Measurements from ENCODE around the gene SIRT7.

SIRT7 gene

DNA sequence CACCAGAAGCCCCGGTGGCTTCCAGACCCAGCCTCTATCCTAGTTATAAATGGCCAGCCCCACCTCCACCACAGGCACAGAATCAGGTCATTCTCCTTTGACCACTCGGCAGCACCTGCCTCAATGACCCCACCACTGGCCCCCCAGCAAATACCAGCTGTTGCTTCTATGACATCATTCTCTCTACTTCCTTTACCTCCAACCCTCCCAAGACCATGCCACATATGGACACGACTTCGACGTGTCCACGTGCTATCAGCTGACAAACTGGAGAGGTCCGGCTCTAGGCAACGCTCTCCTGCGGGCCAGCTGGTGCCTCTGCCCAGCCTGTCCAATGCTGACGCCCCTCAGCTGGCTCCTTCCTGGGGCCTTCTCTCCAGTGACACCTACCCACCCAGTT, 32.5 kb downstream of the SIRT7 start:
- DNase-seq (ENCODE audit: low read depth) = no peak

DNA sequence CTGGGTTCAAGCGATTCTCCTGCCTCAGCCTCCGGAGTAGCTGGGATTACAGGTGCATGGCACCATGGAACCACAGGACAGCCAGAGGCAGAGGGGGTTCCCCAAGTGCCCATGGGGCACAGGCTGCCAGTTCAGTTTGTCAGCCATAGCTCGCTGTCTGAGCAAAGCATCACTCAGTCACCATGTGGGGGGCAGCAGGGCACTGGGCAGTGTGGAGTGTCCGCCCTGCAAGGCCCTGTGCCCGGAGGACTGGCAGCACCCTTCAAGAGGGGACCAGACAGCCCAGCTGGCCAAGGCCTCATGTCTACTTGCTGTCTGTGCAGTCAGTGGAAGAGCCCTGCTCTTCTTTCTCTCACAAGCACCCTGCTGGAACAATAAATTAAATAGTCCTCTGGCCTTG, 33.0 kb downstream of the SIRT7 start:
- DNase-seq (ENCODE audit: low read depth) = no peak

DNA sequence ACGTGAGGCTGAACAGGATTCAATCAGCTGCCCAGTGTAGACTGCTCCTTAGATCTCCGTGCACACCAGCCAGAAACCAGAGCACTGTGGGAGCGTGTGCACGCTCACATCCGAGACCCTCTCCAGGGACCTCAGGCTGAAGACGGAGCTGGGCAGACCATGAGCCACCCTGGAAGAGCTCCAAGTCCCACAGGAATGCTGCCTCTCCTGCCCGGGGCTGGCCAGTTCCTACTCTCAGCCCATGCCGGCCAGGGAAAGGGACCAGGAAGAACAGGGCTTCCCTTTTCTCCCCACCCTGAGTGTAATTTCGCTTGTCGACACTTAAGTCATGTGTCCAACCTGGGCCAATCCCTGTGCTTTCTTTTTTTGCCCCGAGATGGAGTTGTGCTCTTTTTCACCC, 33.5 kb downstream of the SIRT7 start:
- no peak for DNase-seq (ENCODE audit: low read depth)

DNA sequence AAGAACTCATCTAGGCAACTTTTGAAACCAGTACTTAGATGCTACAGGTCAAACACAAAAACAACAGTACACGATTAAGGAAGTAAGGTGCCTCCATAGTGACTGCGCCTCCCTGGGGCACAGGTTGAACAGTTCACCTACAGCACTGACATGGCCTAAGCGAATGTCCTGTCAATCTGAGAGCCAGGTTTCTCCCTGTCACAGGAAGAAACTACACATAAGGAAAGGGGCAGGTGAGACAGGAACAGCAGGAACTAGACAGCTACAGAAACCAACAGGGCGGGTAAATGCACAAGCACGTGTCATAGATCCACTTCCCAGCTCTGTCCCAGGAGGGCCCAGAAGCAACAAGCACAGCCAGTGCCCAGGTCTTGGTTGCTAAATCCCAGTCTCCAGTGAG, 38.9 kb downstream of the SIRT7 start:
- no peak for DNase-seq (ENCODE audit: low read depth)

DNA sequence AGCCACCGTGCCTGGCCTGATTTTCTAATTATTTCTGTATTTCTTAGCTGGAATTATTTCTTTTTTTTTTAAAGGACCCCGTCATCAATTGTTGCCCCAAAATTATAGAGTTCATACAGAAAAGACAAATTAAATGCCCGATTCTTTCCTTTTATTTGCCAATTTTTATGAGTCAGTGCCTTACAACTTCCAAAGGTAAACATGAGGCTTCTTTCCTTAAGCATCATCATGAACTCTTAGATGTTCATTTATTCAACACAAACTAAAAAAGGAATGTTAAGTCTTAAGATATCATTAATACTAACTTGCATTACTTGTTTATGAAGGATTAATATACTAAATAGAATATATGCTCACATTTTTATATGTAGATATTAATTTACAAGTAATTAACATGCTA, 39.7 kb downstream of the SIRT7 start:
- no peak for DNase-seq (ENCODE audit: low read depth)

DNA sequence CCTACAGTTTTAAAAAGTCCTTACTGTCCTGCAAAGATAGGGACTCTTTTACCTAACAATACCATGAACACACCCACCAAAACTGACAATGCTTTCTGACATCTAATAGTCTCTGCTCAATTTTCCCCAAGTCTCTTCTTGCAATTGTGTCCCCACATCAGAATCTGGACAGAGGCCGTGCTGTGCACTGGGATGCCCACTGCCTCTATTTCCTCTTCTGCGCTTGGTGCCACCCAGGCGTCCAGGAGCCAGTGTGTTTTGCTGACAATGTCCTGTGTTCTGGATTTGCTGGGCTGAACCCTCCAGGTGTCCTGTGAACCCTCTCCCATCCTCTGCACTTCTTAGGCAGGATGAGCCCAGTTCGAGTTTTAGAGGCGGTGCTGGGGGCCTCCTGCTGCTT, 40.4 kb downstream of the SIRT7 start:
- DNase-seq (ENCODE audit: low read depth) = no peak

DNA sequence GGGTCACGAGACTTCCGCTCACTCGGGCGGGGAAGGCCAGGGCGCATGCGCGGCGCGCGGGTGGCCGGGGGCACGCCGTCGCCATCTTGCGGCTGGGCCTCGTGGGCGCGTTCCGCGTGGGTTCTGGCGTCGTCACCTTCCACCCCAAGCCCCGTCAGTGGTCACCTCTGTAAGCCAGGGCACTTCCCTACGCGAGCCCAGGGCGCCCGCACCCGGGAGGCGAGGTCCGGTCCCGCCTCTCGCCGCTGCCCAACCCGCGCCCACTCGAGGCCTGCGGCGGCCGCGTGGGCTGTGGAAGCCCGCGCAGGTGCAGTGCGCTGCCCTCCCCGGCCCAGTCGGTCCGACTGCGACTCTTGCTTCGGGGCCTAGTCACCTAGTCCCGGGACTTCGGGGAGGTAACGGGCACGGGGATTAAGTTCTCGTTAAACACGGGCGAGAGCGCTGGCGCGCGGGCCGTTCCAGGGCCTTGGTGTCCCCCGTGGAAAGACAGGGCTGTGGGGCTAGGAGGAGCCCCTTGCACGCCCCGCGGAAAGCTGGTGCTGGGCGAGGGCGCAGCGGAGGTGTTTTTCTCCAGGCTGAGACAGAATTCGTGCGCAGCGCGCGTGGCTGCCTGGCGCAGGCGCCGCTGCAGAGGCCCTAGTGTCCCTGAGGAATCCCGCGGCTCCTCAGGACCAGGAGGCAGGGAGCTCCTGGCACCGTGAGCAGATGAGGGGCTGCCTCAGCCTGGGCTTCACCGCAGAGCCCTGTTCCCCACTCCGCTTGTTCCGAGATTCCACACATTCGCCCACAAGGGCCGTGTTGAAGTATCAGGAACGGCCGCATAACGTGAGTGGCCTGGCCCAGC, 46.4 kb downstream of the SIRT7 start:
- peak; percentile 90 for DNase-seq (ENCODE audit: low read depth)

DNA sequence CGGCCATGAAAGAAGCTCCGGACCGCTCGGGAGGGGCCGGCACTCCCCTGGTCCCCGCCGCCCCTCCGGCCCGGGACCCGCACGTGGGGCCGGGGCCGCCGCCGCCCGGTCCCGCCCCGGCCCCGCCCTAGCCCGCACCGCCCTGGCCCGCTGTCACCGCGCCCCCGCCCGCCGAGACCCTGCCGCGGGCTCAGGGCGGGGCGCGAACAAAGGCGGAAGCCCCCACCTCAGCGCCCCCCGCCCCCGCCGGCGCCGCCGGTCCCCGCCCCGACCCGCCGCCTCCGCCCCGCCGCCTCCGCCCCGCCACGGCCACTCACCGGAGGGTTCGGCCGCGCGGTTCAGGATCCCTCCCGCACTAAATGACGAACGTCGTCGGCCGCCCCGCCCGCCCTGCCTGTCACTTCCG, 47.0 kb downstream of the SIRT7 start, which contains the start of gene ARHGDIA:
Gene ARHGDIA, minus strand, starts transcription at position 357 of the 406 bp plus-strand sequence. CDS start 1,407 bp downstream, outside the sequence.
- DNase-seq (ENCODE audit: low read depth) = no peak

DNA sequence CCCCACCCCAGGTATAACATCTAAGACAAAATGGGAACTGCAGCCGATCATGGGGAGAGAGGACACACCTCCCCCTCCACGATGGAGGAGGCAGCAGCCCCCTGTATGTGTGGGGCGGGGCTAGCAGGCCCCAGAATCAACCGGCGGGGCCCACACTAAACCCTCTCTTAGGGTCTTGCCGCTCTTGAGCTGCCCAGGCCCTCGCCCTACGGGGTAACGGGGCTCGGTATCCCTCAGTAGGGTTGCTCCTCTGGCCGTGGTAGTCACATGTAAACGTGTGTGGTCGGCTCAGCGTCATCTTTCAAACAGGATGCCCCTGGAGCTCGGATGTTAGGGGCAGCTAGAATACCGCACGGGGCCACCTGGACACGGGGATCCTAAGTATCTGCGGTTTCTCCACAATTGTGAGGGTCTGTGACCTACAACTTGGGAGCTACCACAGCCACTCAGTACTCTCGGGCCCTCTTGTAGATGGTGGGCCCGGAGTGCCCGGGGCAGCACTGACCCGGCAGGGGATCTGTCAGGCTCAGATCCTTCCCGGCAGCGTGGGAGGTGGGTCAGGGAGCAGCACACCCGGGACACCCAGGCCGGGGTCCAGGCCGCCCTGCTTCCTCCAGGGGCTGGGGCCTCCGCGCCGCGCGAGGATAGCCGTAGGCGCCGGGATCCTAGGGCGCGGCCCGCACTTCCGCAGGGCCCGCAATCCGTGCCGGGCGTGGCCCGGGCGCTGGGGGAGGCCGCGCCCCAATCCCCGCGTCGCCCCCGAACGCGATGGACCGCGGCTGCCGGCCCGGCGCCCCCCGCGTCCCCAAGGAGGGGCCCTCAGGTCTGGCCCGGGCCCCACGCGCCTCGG, 47.6 kb downstream of the SIRT7 start:
- peak; percentile 63 for DNase-seq (ENCODE audit: low read depth)

DNA sequence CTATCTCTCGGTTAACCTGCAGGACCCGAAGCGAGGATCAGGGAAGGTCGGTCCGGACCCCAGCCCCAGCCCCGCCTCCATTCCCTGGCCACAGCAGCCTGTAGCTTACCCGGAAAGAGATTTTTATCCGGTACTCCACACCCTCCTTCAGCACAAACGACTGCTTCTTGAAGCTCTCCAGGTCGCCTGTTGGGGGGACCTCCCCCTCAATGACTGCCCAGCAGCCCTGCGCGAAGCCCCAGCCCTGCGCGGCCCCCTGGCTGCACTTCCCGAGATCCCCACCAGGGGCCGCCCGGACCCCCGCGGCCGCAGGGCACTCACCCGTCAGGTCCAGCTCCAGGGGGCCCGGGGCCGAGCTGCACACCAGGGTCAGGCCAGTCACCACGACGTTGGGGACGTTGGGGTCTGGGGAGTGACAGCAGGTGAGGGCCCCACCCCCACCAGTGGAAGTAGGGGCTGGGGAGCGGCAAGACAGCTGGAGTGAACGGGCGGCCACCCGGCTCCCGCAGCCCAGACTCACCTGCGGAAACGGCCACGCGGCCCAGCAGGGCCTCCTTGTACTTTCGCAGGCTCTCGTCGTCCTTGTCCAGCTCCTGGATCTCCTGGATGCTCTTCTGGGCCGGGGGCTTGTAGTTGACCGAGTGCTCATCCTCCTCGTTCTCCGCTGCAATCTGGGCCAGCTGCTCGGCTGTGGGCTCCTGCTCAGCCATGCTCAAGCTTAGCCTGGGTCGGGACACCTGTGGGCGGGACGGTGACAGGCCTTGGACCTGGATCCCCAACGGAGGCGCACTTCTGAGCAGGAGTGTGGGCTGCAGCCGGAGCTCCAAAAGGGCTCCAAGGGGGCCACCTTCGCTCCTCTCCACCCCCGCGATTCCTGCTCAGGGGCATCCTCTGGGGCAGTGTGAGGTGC, 48.5 kb downstream of the SIRT7 start:
- peak; percentile 49 for DNase-seq (ENCODE audit: low read depth)

DNA sequence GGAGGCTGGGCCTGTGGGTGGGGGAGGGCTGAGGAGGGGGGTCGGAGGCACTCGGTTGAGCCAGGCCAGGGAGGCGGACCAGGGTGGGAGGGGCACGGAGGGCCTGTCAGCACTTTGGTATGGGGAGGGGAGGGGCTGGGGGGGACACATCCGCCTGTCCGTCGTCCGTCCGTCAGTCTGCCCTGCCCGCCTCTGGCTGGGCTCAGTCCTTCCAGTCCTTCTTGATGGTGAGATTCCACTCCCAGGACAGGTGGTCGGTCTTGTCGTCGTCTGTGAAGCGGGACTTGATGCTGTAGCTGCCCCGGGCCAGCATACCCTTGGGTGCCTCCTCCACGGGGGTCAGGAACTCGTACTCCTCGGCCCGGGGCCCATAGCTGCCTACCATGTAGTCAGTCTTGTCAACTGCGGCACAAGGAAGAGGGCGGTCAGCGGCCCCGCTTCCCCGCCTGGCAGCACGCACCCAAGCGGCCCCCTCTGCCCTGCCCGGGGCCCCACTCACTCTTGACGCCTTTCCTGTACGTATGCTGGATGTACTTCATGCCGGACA, 49.2 kb downstream of the SIRT7 start:
- DNase-seq (ENCODE audit: low read depth) = peak; percentile 96

DNA sequence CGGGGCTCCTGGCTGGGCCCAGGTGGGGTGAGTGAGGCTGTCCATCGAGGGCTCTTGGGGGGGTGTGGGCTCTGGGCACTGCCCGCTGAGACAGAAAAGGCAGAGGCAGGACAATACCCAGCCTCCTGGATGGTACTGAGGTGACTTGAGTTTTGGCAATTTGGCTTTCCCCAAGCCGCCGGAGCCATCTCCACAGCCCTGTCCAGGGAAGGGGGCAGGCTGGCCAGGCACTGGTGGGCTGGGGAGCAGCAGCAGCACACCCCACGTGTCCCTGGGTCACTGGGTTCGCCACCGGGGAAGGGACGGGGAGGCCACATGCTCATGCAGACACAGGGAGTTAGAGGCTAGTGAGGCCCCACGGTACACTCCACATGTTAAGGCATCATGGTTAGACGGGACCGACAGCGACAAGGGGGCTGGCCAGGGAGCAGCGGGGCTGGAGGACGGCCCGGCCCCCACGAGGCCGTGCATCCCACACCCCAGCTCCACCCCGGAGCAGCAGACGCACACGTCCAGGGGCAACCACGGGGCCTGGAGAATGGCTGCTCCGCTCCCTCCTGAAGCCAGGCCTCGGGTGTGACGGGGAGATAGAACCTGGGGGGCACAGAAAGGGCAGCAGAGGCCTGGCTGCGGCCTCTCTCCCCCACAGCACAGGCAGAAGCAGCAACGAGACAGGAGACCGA, 49.8 kb downstream of the SIRT7 start:
- no peak for DNase-seq (ENCODE audit: low read depth)

DNA sequence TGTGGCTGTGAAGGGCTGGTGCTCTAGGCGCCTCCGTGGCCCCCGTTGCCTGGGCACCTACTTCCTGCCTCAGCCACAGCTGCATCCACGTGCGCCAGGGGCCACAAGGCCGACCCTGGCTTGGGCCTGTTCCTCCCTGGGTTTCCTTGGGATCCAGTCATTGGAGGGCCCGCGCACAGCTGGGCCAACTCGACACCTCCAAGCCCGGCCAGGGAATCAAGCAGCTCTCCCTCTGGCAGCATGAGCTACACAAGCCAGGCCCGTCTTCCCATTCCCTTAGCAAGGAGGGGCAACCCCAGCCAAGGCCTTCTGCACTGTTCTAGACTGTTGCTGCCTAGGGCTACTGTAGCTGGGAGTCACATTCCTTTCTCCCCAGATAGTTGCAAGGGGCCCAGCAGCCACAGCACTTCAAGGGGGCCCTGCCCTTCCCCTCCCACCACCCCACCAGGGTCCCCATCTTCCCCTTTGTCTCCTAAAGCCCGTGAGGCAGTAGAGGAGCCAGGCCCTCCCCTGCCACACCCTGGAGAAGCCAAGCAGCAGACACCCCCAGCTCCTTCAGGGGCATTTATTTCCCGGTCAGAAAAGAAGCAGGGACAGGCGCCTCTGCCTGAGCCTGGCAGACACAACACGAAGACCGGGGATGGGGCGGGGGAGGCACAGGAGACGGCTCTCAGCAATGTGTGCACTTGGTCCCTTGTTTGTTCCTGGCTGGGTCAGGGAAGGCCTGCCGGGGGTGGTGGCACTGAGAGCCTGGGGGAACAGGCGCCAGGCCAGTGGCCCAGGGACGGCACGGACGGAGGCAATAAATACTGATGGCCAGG, 50.6 kb downstream of the SIRT7 start:
- peak; percentile 70 for DNase-seq (ENCODE audit: low read depth)

DNA sequence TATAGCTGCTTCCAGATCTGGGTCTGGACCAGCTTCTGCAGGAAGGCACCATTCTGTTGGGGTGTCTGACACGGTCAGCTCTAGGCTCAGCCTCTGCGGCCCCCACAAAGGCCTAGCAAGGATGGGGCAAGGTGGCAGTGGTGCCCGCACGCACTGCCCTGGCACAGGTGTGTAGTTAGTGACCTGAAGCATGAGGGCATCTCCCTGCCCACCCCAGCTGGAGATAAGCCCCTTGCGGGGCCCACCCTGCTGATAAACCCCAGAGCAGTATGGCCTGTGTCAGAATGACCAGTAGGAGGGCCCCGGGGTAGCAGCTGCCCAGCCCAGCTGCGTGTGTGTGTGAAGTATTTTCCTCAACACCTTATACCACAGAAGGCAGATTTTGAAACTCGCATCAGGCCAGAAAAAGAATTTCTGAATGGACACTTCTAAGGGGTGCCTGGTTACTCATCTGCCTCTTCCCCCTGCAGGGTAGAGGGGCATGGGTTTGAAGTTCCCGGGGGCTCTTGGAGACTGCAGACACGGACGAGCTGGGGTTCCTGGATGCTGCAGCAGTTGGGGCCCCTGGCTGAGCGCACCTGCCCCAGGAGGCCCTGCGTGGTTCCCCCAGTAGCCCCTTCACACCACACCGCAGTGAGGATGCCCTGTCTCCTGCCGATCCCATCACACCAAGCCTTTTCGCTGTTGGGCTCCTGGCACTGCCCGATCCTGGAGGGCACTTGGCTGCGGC, 51.4 kb downstream of the SIRT7 start:
- no peak for DNase-seq (ENCODE audit: low read depth)

DNA sequence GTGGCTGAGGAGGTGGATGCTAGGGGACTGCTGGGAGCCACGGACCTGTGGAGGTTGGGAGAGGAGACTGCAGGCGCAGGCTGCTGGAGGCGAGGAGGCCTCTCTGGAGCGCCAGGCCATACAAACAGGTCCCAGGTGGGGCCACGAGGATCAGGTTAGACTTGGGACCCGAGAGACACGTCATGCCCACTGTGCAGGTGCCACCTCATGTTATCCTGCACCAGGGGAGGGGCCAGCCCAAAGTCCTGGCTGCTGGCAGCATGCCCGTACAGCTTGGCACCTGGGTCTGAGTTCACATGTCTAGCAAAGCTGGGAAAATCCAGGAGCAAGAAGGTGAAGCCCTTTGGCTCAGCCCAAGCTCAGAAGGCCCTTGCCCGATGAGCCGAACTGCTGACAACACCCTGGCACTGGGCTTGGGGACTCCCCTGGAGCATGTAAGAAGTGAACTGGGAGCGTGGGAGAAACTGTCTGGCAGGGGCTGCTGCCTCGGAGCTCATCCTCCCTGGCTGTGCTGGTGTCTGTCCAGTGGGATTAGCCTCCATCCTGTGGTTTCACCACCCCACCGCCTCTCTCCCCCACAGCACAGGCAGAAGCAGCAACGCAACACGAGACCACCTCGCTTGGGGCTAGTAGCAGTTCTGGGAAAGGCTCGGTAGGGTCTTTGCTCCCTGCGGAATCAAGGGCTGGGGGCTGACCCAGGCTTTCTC, 52.1 kb downstream of the SIRT7 start:
- DNase-seq (ENCODE audit: low read depth) = peak; percentile 26

DNA sequence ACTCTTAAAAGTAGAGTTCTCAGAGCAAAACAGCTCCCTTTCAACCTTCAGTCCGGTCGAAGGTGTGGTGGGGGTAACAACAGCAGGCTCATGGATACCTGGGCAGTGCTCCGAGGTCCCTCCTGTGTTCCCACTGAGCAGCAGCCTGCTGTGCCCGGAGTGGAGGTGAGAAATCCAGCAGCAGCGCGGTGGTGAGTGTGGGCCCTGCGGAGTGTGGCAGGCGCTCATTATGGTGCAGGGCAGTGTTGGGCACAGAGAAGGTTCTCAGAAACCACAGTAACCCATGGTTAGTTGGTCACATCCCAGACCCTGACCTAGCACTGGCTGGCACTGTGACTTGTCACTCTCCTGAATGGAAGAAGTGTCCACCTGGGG, 52.6 kb downstream of the SIRT7 start:
- DNase-seq (ENCODE audit: low read depth) = no peak

DNA sequence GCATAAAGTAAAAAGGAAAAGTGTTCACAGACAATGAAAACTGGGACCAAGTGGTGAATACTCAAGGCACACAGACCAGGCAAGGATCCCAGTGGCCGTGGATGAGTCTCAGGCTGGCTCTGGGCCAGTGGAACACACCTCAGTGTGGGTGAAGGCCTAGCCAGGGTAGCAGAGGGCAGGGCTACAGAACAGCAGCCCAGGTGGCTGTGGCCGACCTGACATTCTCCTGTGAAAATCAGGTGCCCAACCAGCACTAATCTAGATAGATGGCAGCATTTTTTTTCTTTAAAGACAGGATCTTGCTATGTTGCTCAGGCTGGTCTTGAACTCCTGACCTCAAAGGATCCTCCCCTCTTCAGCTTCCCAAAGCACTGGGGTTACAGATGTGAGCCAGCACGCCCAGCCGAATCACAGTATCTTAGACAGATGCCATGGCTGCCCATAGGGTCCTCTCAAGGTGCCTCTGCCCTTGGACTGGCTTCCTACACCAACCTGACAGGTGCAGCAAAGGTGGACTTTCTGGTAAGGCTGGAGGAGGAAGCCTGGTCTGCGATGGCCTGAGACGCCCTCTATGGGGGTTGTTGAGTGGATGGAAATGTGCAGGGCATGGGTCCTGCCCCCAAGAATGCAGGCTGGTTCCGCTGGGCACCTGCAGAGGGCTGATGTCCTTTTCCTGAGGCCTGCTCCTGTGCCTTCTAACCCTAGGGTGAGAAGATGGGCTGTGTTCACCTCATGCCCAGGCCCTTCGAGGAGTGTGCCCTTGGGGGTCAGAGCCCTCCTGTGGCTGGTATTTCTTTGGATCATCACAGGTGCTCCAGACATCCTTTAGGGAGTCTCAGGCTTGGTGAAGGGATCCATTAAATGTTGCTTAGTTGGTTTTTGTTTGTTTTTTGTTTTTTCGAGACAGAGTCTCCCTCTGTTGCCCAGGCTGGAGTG, 53.9 kb downstream of the SIRT7 start:
- DNase-seq (ENCODE audit: low read depth) = no peak

Data from EH (cell line).